PC-3 (cell line): ENCODE data around the gene LEMD2. TPM values are rescaled to one million over a fixed set of nuclear protein-coding genes. Genes with fewer than 3 reads are reported as not detected.

Experiments used
- ATAC-seq: fragments of 200-7000 bp; cut with Tn5 transposase; 2 replicates; pipeline ENCODE4 v1.9.1; 2020; ENCODE audit warnings: mild to moderate bottlenecking, moderate library complexity
- BruUV-seq: library from RNA; stranded (reverse); fragments of 400-500 nt; replicated peaks from 2 replicates; lab custom pipeline; 2021; lab: Mats Ljungman, UMichigan
- CTCF ChIA-PET: fragments of 300-600 bp; sonication (Branson Sonifier 250); formaldehyde crosslinking; loops from one replicate; lab custom pipeline; 2022; ENCODE audit warnings: antibody characterized with exemption; lab: Charles Lee
- POLR2A ChIA-PET: fragments of 300-600 bp; sonication (Branson Sonifier 250); formaldehyde crosslinking; loops from one replicate; lab custom pipeline; 2022; ENCODE audit warnings: antibody characterized with exemption; ENCODE audit not compliant: unreplicated experiment; lab: Charles Lee
- DNase-seq: peaks from one replicate; pipeline ENCODE4 v3.0.0-alpha.2; 2015
- H2AFZ ChIP-seq: fragments of 300-600 bp; sonication (generic); 2 replicates; pipeline ENCODE4 v1.6.0; 2016; ENCODE audit warnings: antibody characterized with exemption, low read length
- H3F3A ChIP-seq: fragments of 300-600 bp; sonication (generic); one replicate; pipeline ENCODE4 v1.6.0; 2017; ENCODE audit warnings: antibody characterized with exemption, low read length, control low read depth, mild to moderate bottlenecking; ENCODE audit not compliant: unreplicated experiment
- H3K27ac ChIP-seq: fragments of 300-600 bp; sonication (generic); 2 replicates; pipeline ENCODE4 v1.5.1; 2016; ENCODE audit warnings: mild to moderate bottlenecking, low read length
- H3K27me3 ChIP-seq: fragments of 300-600 bp; sonication (generic); 2 replicates; pipeline ENCODE4 v1.6.1; 2016; ENCODE audit warnings: low read length, mixed read lengths
- H3K36me3 ChIP-seq: fragments of 300-600 bp; sonication (generic); 2 replicates; pipeline ENCODE4 v1.6.1; 2016; ENCODE audit warnings: low read depth, mixed run types, low read length, mixed read lengths
- H3K4me1 ChIP-seq: fragments of 300-600 bp; sonication (generic); 2 replicates; pipeline ENCODE4 v1.5.1; 2016; ENCODE audit warnings: low read length; ENCODE audit not compliant: insufficient read depth
- H3K4me2 ChIP-seq: fragments of 300-600 bp; sonication (generic); 2 replicates; pipeline ENCODE4 v1.6.0; 2016; ENCODE audit warnings: low read length
- H3K4me3 ChIP-seq: fragments of 300-600 bp; sonication (generic); 2 replicates; pipeline ENCODE4 v1.5.1; 2016; ENCODE audit warnings: mild to moderate bottlenecking, low read length, mixed read lengths
- H3K79me2 ChIP-seq: fragments of 300-600 bp; sonication (generic); 2 replicates; pipeline ENCODE4 v1.6.1; 2017; ENCODE audit warnings: low read length, mixed read lengths
- H3K9ac ChIP-seq: fragments of 300-600 bp; sonication (generic); 2 replicates; pipeline ENCODE4 v1.6.0; 2016; ENCODE audit warnings: mild to moderate bottlenecking, low read length
- H3K9me2 ChIP-seq: fragments of 300-600 bp; sonication (generic); replicated peaks from 2 replicates; pipeline ENCODE4 v1.6.1; 2016; ENCODE audit warnings: mixed run types, low read length, mixed read lengths
- H3K9me3 ChIP-seq: fragments of 300-600 bp; sonication (generic); 2 replicates; pipeline ENCODE4 v1.6.1; 2016; ENCODE audit warnings: low read length, mixed read lengths
- H4K20me1 ChIP-seq: fragments of 300-600 bp; sonication (generic); 2 replicates; pipeline ENCODE4 v1.6.1; 2016; ENCODE audit warnings: low read length, mixed read lengths
- EZH2 ChIP-seq: fragments of 300-600 bp; sonication (generic); IDR thresholded peaks from one replicate; pipeline ENCODE4 v1.6.1; 2017; ENCODE audit warnings: antibody characterized with exemption, mild to moderate bottlenecking, low read length; ENCODE audit not compliant: unreplicated experiment
- EZH2phosphoT487 ChIP-seq: fragments of 300-600 bp; sonication (generic); IDR thresholded peaks from 2 replicates; pipeline ENCODE4 v1.6.1; 2018; ENCODE audit warnings: mild to moderate bottlenecking, antibody characterized with exemption, low read length, borderline replicate concordance
- intact Hi-C: fragments of 100-400 bp; cut with micrococcal nuclease; formaldehyde crosslinking; loops from 2 replicates; pipeline ENCODE4 v1.9.0; 2023
- total RNA-seq: library from RNA; depleted of rRNA; stranded (reverse); fragments of >200 nt; gene quantifications from 2 replicates; pipeline ENCODE4 v1.2.3, GENCODE V29; 2014
- TF ChIP-seq, protein P1 (sequence below): fragments of 300-600 bp; sonication (generic); conservative IDR thresholded peaks from 2 replicates; pipeline ENCODE4 v1.5.1; 2017; ENCODE audit warnings: antibody characterized with exemption, low read depth, mild to moderate bottlenecking, low read length

LEMD2 gene
- total RNA-seq, 1 experiment from 2014 or later: 54.5 TPM

DNA sequence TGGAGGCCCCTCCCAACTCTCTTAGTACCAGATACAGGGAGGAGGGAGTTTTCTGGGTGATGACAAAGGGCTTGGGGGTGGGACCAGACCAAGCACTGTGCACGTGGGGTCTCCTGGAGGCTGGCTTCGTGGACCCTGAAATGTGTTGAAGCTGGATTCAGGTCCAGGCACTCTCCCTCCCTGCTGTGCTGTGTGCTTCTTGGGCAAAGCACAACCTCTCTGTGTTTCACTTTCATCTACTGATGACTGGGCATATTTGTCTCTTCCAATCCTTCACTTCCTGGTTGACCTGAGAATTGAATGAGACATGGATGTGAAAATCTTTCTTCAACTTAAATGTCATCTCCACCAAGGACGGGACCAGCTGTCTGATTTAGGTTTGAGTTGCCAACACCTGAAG lies 29.4 kb upstream of the LEMD2 start:
- H3K9me3 ChIP-seq: no peaks in the 10 kb centered on the region
- TF ChIP-seq EZH2 (no peak), EZH2phosphoT487 (no peak)
- TF ChIP-seq, protein P1, sequence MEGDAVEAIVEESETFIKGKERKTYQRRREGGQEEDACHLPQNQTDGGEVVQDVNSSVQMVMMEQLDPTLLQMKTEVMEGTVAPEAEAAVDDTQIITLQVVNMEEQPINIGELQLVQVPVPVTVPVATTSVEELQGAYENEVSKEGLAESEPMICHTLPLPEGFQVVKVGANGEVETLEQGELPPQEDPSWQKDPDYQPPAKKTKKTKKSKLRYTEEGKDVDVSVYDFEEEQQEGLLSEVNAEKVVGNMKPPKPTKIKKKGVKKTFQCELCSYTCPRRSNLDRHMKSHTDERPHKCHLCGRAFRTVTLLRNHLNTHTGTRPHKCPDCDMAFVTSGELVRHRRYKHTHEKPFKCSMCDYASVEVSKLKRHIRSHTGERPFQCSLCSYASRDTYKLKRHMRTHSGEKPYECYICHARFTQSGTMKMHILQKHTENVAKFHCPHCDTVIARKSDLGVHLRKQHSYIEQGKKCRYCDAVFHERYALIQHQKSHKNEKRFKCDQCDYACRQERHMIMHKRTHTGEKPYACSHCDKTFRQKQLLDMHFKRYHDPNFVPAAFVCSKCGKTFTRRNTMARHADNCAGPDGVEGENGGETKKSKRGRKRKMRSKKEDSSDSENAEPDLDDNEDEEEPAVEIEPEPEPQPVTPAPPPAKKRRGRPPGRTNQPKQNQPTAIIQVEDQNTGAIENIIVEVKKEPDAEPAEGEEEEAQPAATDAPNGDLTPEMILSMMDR: no peak
- no peaks in the 10 kb centered on the region for H3K9me2 ChIP-seq
- H3F3A ChIP-seq: no peaks in the 10 kb centered on the region
- DNase-seq: no peak
- H3K36me3 ChIP-seq: no peaks in the 10 kb centered on the region
- H3K9ac ChIP-seq: no peak overlapping the region
- ATAC-seq: no peak
- POLR2A ChIA-PET: no interaction called here
- H2AFZ ChIP-seq: no peak overlapping the region
- intact Hi-C loops: no loop called here
- H3K4me2 ChIP-seq: no peak overlapping the region
- BruUV-seq: no TSS peak
- no peaks in the 10 kb centered on the region for H3K4me1 ChIP-seq
- CTCF ChIA-PET: no interaction called here
- H3K79me2 ChIP-seq: no peaks in the 10 kb centered on the region
- H4K20me1 ChIP-seq: no peaks in the 10 kb centered on the region
- H3K27ac ChIP-seq: no peak overlapping the region
- no peak overlapping the region for H3K4me3 ChIP-seq
- H3K27me3 ChIP-seq: peaks cover 36% of the 10 kb centered on the region

DNA sequence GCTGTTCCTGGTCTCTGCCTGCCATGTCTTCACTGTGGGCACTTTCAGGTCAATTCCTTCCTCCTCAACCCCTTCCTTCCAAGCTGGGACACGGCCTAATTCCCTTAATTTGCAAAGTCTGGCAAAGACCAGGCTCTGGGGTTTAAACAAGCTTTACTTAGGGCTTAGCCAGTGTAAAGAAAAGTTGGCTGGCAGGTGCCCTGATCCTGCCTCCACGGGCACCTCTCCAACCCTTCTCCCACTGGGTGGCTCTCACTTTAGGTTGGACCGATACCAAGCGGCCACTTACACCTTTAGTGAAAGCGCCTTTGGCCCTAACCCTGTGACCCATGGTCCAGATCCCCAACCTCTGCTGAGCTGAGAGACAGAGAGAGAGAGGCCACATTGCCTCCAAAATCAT lies 28.6 kb upstream of the LEMD2 start:
- H3K79me2 ChIP-seq: no peaks in the 10 kb centered on the region
- H3K4me3 ChIP-seq: no peak overlapping the region
- H3K9ac ChIP-seq: no peak overlapping the region
- intact Hi-C loops: no loop called here
- ATAC-seq: no peak
- no peak overlapping the region for H3K4me2 ChIP-seq
- H2AFZ ChIP-seq: no peak overlapping the region
- no peaks in the 10 kb centered on the region for H3K9me3 ChIP-seq
- CTCF ChIA-PET: no interaction called here
- POLR2A ChIA-PET: no interaction called here
- no TSS peak for BruUV-seq
- H3K9me2 ChIP-seq: no peaks in the 10 kb centered on the region
- H3F3A ChIP-seq: no peaks in the 10 kb centered on the region
- no peak overlapping the region for H3K27ac ChIP-seq
- no peaks in the 10 kb centered on the region for H3K36me3 ChIP-seq
- DNase-seq: no peak
- H3K4me1 ChIP-seq: no peaks in the 10 kb centered on the region
- H3K27me3 ChIP-seq: peaks cover 36% of the 10 kb centered on the region
- TF ChIP-seq, protein P1: no peak
- TF ChIP-seq EZH2phosphoT487 (no peak), EZH2 (no peak)
- H4K20me1 ChIP-seq: no peaks in the 10 kb centered on the region

DNA sequence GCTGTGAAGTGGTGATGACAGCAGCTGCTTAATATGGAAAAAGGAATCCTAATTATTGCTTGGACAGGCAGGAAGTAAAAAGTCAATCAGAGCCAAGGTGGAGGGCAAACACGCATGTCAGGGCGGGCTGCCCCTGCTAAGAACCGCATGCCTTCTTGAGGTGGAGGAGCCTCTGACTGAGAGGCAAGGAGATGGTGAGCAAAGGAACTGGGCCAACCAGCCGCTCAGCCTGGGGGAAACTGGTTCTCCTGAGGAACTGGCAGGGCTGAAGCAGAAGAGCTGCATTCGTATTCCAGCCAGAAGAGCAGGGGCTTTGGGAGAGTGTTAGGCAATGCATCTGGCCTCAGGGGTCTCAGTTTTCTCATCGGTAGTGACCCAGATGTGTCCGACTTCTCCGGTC lies 28.0 kb upstream of the LEMD2 start:
- Histone ChIP-seq H3K4me2 (no peak overlapping the region), H2AFZ (no peak overlapping the region), H3F3A (no peaks in the 10 kb centered on the region), H3K27ac (no peak overlapping the region), H3K9ac (no peak overlapping the region), H3K27me3 (peaks cover 36% of the 10 kb centered on the region), H3K4me1 (no peaks in the 10 kb centered on the region), H3K9me3 (no peaks in the 10 kb centered on the region), H3K79me2 (no peaks in the 10 kb centered on the region), H3K9me2 (no peaks in the 10 kb centered on the region), H4K20me1 (no peaks in the 10 kb centered on the region), H3K36me3 (no peaks in the 10 kb centered on the region), H3K4me3 (no peak overlapping the region)
- BruUV-seq: no TSS peak
- intact Hi-C loops: no loop called here
- ChIA-PET POLR2A (interaction anchor here (0.6 kb wide), 1 partner anchor 11 kb away, joined by 12 read pairs; no protein-coding TSS in a partner anchor), CTCF (interaction anchor here (0.5 kb wide), 1 partner anchor 106 kb away, joined by 7 read pairs; the partner anchor contains the start of gene UQCC2)
- DNase-seq (no peak), ATAC-seq (no peak)
- no peak for TF ChIP-seq EZH2
- TF ChIP-seq EZH2phosphoT487: no peak
- TF ChIP-seq, protein P1: no peak
